Ectodermal cell (in vitro differentiated cells): Measurements from ENCODE around the gene TSHZ1.
"Not testable (repeated sequence)": the region's sequence is repeated elsewhere in the genome, so short reads cannot be mapped to it uniquely, and the experiment has no call there.

Source experiments
- H3K27ac ChIP-seq: 2 replicates; pipeline ENCODE4 v1.7.0; 2013; ENCODE audit warnings: mild to moderate bottlenecking, low read depth, low read length; ENCODE audit not compliant: insufficient read depth, poor library complexity, severe bottlenecking
- H3K27me3 ChIP-seq: 2 replicates; pipeline ENCODE4 v1.7.0; 2013; ENCODE audit warnings: mild to moderate bottlenecking, low read length; ENCODE audit not compliant: insufficient read depth, control insufficient read depth, poor library complexity, severe bottlenecking
- H3K36me3 ChIP-seq: one replicate; pipeline ENCODE4 v1.7.0; 2013; ENCODE audit warnings: low read length; ENCODE audit not compliant: control insufficient read depth, insufficient read depth
- H3K4me1 ChIP-seq: one replicate; pipeline ENCODE4 v1.7.0; 2013; ENCODE audit warnings: low read length; ENCODE audit not compliant: control insufficient read depth, insufficient read depth
- H3K4me3 ChIP-seq: 2 replicates; pipeline ENCODE4 v1.7.0; 2013; ENCODE audit warnings: low read depth, low read length, control low read depth; ENCODE audit not compliant: insufficient read depth
- H3K9me3 ChIP-seq: 2 replicates; pipeline ENCODE4 v1.7.0; 2013; ENCODE audit warnings: mild to moderate bottlenecking, low read length, moderate library complexity; ENCODE audit not compliant: control insufficient read depth
- WGBS, 2 experiments: methylation state at CpG; one replicate each; pipeline ENCODE4 v1.1.7; 2013; ENCODE audit warnings: missing lambda C conversion rate in 2 of 2; 5-methylcytosine and 5-hydroxymethylcytosine counted together

The TSHZ1 gene

DNA sequence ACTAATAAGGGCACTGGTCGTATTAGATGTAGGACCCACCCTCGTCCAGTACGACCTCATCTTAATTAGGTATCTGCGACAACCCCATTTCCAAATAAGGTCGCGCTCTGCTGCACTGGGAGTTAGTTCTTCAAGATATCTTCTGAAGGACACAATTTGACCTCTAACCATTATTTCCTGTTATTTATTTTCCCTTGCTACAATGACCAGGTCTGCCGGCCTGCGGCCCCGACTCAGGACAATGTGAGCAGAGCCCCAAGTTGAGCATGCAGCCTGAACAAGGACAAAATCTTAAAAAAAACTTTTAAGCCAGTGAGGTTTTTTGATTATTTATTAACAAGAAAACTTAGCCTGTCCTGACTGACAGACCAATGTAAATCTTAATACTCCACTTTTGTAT, 109.3 kb downstream of the TSHZ1 start:
- Histone ChIP-seq H3K9me3 (no peaks in the 10 kb centered on the region), H3K4me3 (no peak overlapping the region), H3K4me1 (no peaks in the 10 kb centered on the region), H3K27me3 (no peaks in the 10 kb centered on the region), H3K36me3 (no peaks in the 10 kb centered on the region), H3K27ac (no peak overlapping the region)
- 94 to 95% methylated on average over 9 of the region's 9 CpGs for whole genome bisulfite sequencing, 2 experiments

DNA sequence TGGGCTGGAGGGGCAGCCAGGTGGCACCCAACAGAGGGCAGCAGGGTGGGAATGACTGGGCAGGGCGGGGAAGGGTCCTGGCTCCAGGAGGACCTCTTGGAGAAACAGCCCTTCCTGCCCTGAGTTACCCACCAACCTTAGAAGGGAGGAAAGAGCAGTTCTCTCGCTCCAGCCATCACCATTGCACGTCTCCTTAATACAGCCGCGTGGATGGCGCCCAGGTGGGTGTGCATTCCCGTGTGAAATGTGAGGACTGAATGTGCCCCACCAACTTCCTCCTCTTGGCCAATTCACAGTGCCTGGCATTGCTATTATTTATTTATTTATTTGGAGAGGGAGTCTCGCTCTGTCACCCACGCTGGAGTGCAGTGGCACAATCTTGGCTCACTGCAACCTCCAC, 109.9 kb downstream of the TSHZ1 start:
- no peaks in the 10 kb centered on the region for H3K27me3 ChIP-seq
- H3K4me3 ChIP-seq = no peak overlapping the region
- no peaks in the 10 kb centered on the region for H3K36me3 ChIP-seq
- H3K9me3 ChIP-seq = no peaks in the 10 kb centered on the region
- no peaks in the 10 kb centered on the region for H3K4me1 ChIP-seq
- WGBS, 2 experiments = 92 to 94% methylated on average over 9 of the region's 9 CpGs
- H3K27ac ChIP-seq = no peak overlapping the region

DNA sequence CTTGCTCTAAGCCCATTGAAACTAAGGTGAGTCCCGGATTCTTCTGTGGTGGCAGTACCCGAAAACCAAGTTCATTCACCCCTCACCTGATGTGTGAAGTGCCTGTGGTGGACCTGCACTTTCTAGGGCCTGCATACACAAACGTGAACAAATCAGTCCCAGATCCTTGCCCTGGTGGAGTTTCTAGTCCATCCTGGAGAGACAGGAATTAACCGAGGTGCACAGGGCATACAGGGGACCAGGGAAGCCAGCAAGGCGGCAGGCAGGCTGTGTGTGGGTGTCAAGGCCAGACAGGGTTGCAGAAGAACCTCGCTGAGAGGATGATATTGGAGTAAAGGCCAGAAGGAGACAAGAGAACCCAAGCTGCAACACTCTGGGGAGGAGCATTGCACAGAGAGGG, 110.8 kb downstream of the TSHZ1 start:
- 92 to 96% methylated on average over 6 of the region's 6 CpGs for WGBS, 2 experiments
- Histone ChIP-seq H3K4me1 (no peaks in the 10 kb centered on the region), H3K27ac (no peak overlapping the region), H3K9me3 (no peaks in the 10 kb centered on the region), H3K4me3 (no peak overlapping the region), H3K36me3 (no peaks in the 10 kb centered on the region), H3K27me3 (no peaks in the 10 kb centered on the region)

- Histone ChIP-seq H3K4me3 (no peak overlapping the region), H3K36me3 (no peaks in the 10 kb centered on the region), H3K27ac (no peak overlapping the region), H3K4me1 (no peaks in the 10 kb centered on the region), H3K9me3 (no peaks in the 10 kb centered on the region), H3K27me3 (no peaks in the 10 kb centered on the region)
- 96 to 97% methylated on average over 11 of the region's 11 CpGs for WGBS, 2 experiments
Measured at GRCh38 chr18:75322206-75322605, 111.6 kb downstream of the TSHZ1 start.

- no peak overlapping the region for H3K4me3 ChIP-seq
- no peaks in the 10 kb centered on the region for H3K27me3 ChIP-seq
- H3K36me3 ChIP-seq = no peaks in the 10 kb centered on the region
- WGBS, 2 experiments = 93 to 94% methylated on average over 8 of the region's 8 CpGs
- no peaks in the 10 kb centered on the region for H3K9me3 ChIP-seq
- H3K27ac ChIP-seq = no peak overlapping the region
- no peaks in the 10 kb centered on the region for H3K4me1 ChIP-seq
Measured at GRCh38 chr18:75323821-75324585, 113.4 kb downstream of the TSHZ1 start.

DNA sequence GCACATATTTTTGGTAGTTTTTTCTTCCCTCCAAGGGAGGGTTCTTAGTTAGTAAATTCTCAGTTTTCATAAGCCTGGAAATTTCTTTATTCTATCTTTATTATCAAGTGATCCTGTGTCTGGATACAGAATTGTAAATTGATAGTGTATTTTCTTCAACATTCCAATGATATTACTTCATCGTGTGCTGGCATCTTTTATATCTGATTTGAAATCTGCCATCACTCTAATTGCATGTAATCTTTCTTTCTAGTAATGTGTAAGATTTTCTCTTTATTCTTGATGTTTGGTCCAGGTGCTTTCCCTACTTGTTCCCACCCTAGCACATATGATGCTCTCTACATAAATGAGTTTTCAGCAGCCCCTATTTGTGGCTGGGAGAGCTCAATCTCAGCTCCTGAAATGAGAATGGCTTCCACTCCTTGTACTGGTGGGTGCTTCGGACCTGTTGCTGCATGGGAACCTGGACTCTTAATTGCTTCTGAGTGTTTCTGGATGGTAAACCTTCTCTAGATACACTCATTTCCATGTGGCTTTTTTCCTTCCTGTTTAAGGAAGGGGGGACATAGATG, 114.2 kb downstream of the TSHZ1 start:
- WGBS, 2 experiments = 86 to 93% methylated on average over 1 of the region's 2 CpGs
- Histone ChIP-seq H3K4me3 (no peak overlapping the region), H3K27ac (no peak overlapping the region), H3K36me3 (no peaks in the 10 kb centered on the region), H3K9me3 (no peaks in the 10 kb centered on the region), H3K4me1 (no peaks in the 10 kb centered on the region), H3K27me3 (no peaks in the 10 kb centered on the region)

GRCh38 chr18:75329753-75330152, 119.2 kb downstream of the TSHZ1 start:
- H3K9me3 ChIP-seq, H3K27ac ChIP-seq, H3K36me3 ChIP-seq, H3K4me3 ChIP-seq, H3K4me1 ChIP-seq, H3K27me3 ChIP-seq: not testable (repeated sequence)
- 96 to 100% methylated on average over 2 of the region's 2 CpGs for WGBS, 2 experiments

DNA sequence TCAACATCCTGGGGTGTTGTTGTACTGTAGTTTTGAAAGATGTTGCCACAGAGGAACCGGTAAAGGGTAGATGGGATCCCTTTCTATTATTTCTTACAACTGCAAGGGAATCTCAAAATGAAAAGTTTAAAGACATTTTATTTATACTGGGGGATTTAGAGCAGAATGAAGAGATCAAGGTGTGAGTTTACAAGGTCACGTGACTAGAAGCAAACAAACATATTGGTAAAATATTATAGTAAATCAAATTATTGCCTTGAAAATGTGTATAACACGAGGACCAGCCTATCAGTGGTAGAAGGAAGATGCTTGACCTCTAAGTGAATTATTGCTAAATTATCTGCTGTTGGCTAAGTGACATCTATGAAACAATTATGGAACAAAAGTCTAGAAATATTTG, 119.7 kb downstream of the TSHZ1 start:
- 86 to 100% methylated on average over 2 of the region's 3 CpGs for WGBS, 2 experiments
- H3K36me3 ChIP-seq = no peaks in the 10 kb centered on the region
- no peaks in the 10 kb centered on the region for H3K9me3 ChIP-seq
- H3K4me1 ChIP-seq = no peaks in the 10 kb centered on the region
- H3K27ac ChIP-seq = no peak overlapping the region
- no peaks in the 10 kb centered on the region for H3K27me3 ChIP-seq
- no peak overlapping the region for H3K4me3 ChIP-seq

DNA sequence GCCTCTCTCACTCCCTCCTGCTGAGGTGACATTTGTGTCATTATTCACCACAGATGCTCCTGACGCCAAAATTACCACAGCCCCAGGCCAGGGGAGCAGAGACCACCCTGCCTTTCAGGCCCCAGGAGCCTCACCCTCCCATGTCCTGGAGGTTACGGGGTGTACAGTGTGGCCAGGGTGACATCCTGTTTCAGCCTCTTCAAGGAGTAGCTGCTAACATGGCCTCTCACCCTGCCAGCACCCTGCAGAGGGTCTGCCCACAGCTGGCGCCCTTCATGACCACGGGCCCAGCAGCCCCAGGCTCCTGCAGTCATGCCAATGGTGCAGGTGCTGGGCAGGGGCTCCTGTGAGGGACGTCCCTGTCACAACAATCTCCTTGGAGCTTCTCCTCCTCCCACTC, 124.3 kb downstream of the TSHZ1 start:
- Histone ChIP-seq H3K27ac (no peak overlapping the region), H3K9me3 (no peaks in the 10 kb centered on the region), H3K27me3 (no peaks in the 10 kb centered on the region), H3K4me1 (no peaks in the 10 kb centered on the region), H3K36me3 (no peaks in the 10 kb centered on the region), H3K4me3 (no peak overlapping the region)
- WGBS, 2 experiments = 93% methylated on average over 5 of the region's 5 CpGs

DNA sequence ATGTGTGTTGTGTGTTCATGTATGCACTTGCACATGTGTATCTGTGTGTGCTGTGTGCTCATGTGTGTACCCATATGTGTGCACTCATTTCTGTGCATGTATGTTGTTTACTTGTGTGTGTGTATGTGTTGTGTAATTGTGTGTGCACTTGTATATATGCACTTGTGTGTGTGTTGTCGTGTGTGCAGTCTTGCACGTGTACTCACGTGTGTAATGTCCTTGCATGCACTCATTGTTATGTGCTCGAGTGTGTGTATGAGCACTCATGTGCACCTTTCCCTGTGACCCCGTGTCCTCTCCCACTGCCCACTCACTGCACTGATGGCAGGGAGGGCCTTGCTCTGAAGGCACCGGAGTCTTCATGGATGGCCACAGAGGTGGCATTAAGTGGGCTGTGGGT, 124.9 kb downstream of the TSHZ1 start:
- Histone ChIP-seq H3K4me1 (no peaks in the 10 kb centered on the region), H3K4me3 (no peak overlapping the region), H3K36me3 (no peaks in the 10 kb centered on the region), H3K27me3 (no peaks in the 10 kb centered on the region), H3K27ac (no peak overlapping the region), H3K9me3 (no peaks in the 10 kb centered on the region)
- WGBS, 2 experiments = 91 to 95% methylated on average over 6 of the region's 6 CpGs
